DND-41 (cell line): ENCODE results near the gene SOCS7.

ENCODE experiments used
- ATAC-seq: fragments of 200-7000 bp; cut with Tn5 transposase; 3 replicates; pipeline ENCODE4 v1.9.1; 2021; ENCODE audit warnings: low read depth; ENCODE audit not compliant: insufficient read depth
- DNase-seq: peaks from one replicate; pipeline ENCODE4 v3.0.0-alpha.2; 2020
- H2AFZ ChIP-seq: 2 replicates; pipeline ENCODE4 v1.6.0; 2012; ENCODE audit warnings: low read depth, low read length
- H3K27ac ChIP-seq: 2 replicates; pipeline ENCODE4 v1.5.1; 2012; ENCODE audit warnings: low read length, inconsistent platforms
- H3K27me3 ChIP-seq: fragments of 200-600 bp; sonication (generic); 2 replicates; pipeline ENCODE4 v1.6.0; 2012; ENCODE audit warnings: low read length, mild to moderate bottlenecking, inconsistent platforms; ENCODE audit not compliant: insufficient read depth, poor library complexity
- H3K36me3 ChIP-seq: 2 replicates; pipeline ENCODE4 v1.5.1; 2012; ENCODE audit warnings: low read length, inconsistent platforms; ENCODE audit not compliant: insufficient read depth
- H3K4me1 ChIP-seq: 2 replicates; pipeline ENCODE4 v1.5.1; 2012; ENCODE audit warnings: mild to moderate bottlenecking, low read length; ENCODE audit not compliant: insufficient read depth
- H3K4me2 ChIP-seq: 2 replicates; pipeline ENCODE4 v1.6.0; 2012; ENCODE audit warnings: mild to moderate bottlenecking, moderate library complexity, low read length, inconsistent platforms; ENCODE audit not compliant: insufficient read depth
- H3K4me3 ChIP-seq, 2 experiments: fragments of 200-600 bp in 1 of 2; shearing (Covaris generic) in 1 of 2; 2 replicates each; pipeline ENCODE4 v1.5.1; 2012 to 2016; ENCODE audit warnings: inconsistent platforms in 2 of 2, low read length in 2 of 2, mild to moderate bottlenecking in 2 of 2, low read depth in 1 of 2, moderate library complexity in 1 of 2
- H3K79me2 ChIP-seq: 2 replicates; pipeline ENCODE4 v1.6.0; 2012; ENCODE audit warnings: low read length, inconsistent platforms; ENCODE audit not compliant: insufficient read depth
- H3K9ac ChIP-seq: 2 replicates; pipeline ENCODE4 v1.6.0; 2012; ENCODE audit warnings: low read depth, mild to moderate bottlenecking, inconsistent platforms, low read length, moderate library complexity
- H3K9me3 ChIP-seq: 2 replicates; pipeline ENCODE4 v1.5.1; 2012; ENCODE audit warnings: low read length, moderate library complexity, mild to moderate bottlenecking, inconsistent platforms; ENCODE audit not compliant: insufficient read depth, severe bottlenecking
- H4K20me1 ChIP-seq: 2 replicates; pipeline ENCODE4 v1.6.0; 2012; ENCODE audit warnings: low read length; ENCODE audit not compliant: insufficient read depth
- CTCF ChIP-seq: IDR thresholded peaks from 2 replicates; pipeline ENCODE4 v1.5.1; 2012; ENCODE audit warnings: borderline replicate concordance, low read length, moderate library complexity, mild to moderate bottlenecking; ENCODE audit not compliant: poor library complexity, severe bottlenecking; ENCODE audit errors: extremely low read depth
- EZH2 ChIP-seq: IDR thresholded peaks from 3 replicates; pipeline ENCODE4 v1.6.1; 2012; ENCODE audit warnings: borderline replicate concordance, low read depth, mild to moderate bottlenecking, moderate library complexity, low read length, inconsistent platforms; ENCODE audit not compliant: severe bottlenecking

SOCS7 gene

GRCh38 chr17:38429476-38430100, 77.9 kb downstream of the SOCS7 start:
- Histone ChIP-seq H3K4me2 (peak overlapping the region; percentile 95), H3K27me3 (no peaks in the 10 kb centered on the region), H2AFZ (no peak overlapping the region), H3K9me3 (no peaks in the 10 kb centered on the region), H3K4me3 (peak overlapping the region in 1 of 2 experiments; percentile 75; a peak in 3 of 4 replicates), H3K9ac (peak overlapping the region; percentile 80), H3K4me1 (peaks cover 53% of the 10 kb centered on the region), H3K79me2 (peaks cover 78% of the 10 kb centered on the region), H3K27ac (peak overlapping the region; percentile 86), H4K20me1 (peaks cover 29% of the 10 kb centered on the region), H3K36me3 (peaks cover 12% of the 10 kb centered on the region)
- DNase-seq (no peak), ATAC-seq (no peak)
- no peak for TF ChIP-seq EZH2
- TF ChIP-seq CTCF, result no peak

- peaks cover 85% of the 10 kb centered on the region for H3K79me2 ChIP-seq
- H4K20me1 ChIP-seq, result peaks cover 36% of the 10 kb centered on the region
- ATAC-seq (no peak), DNase-seq (no peak)
- H3K27me3 ChIP-seq, result no peaks in the 10 kb centered on the region
- H3K9ac ChIP-seq, result peak overlapping the region; percentile 80
- H3K4me2 ChIP-seq, result peak overlapping the region; percentile 95
- H3K27ac ChIP-seq, result peak overlapping the region; percentile 86
- H3K9me3 ChIP-seq, result no peaks in the 10 kb centered on the region
- H3K4me3 ChIP-seq, result peak overlapping the region in 1 of 2 experiments; percentile 75; a peak in 1 of 4 replicates
- TF ChIP-seq CTCF, result no peak
- no peak for TF ChIP-seq EZH2
- no peak overlapping the region for H2AFZ ChIP-seq
- H3K4me1 ChIP-seq, result peaks cover 53% of the 10 kb centered on the region
- peaks cover 12% of the 10 kb centered on the region for H3K36me3 ChIP-seq
Measured at GRCh38 chr17:38430316-38430715, 78.7 kb downstream of the SOCS7 start.

- TF ChIP-seq EZH2 (no peak), CTCF (no peak)
- no peak overlapping the region for H3K4me3 ChIP-seq
- H2AFZ ChIP-seq, result no peak overlapping the region
- H3K27ac ChIP-seq, result peak overlapping the region; percentile 56
- H3K27me3 ChIP-seq, result no peaks in the 10 kb centered on the region
- no peak for ATAC-seq
- peaks cover 53% of the 10 kb centered on the region for H3K4me1 ChIP-seq
- peak overlapping the region; percentile 95; the same call in 1 of the 2 replicates for H3K4me2 ChIP-seq
- H3K9ac ChIP-seq, result no peak overlapping the region
- peaks cover 39% of the 10 kb centered on the region for H4K20me1 ChIP-seq
- peaks cover 12% of the 10 kb centered on the region for H3K36me3 ChIP-seq
- DNase-seq, result no peak
- peaks cover 90% of the 10 kb centered on the region for H3K79me2 ChIP-seq
- no peaks in the 10 kb centered on the region for H3K9me3 ChIP-seq
Measured at GRCh38 chr17:38430822-38431221, 79.2 kb downstream of the SOCS7 start.
